ENCODE results near the gene CMAS. TPM values are rescaled to one million over a fixed set of nuclear protein-coding genes. Genes with fewer than 3 reads are reported as not detected.

The CMAS gene
- total and polyA plus RNA-seq, 4 donors: 26.0 to 62.1 (median 38.3) TPM

DNA sequence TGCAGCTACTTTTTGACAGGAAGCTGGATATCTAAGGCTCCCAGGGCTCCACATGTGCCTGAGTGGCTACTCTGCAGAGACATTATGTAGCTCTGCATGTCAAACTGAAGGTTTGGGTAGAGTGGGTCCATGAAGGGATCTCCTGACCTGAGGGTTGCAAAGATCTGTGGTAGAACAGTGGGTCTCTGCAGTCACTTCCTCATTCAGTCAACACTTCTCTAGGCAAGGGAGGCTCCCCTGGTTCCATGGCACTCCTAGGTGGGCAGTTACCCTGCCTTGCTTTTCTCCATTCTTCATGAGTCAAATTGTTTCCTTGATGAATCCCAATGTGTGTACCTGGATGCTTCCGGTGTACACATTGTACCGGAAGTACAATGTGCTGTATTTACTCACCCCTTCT, 57.4 kb downstream of the CMAS start:
- no peak overlapping the region for H3K4me3 ChIP-seq (ENCODE audit: low read depth in 1 of 3, low read length in 3 of 3)
- peaks cover 0 to 3% (median 0%) of the 10 kb centered on the region in 4 donors for H3K9me3 ChIP-seq (ENCODE audit: control insufficient read depth in 4 of 4, low read length in 3 of 4)
- no peak overlapping the region for H3K9ac ChIP-seq (ENCODE audit: low read depth in 1 of 2, low read length in 2 of 2)
- H3K36me3 ChIP-seq (ENCODE audit: control insufficient read depth in 4 of 4, insufficient read depth in 3 of 4, low read depth in 1 of 4, low read length in 3 of 4): no peaks in the 10 kb centered on the region
- H3K27me3 ChIP-seq (ENCODE audit: control insufficient read depth in 4 of 4, insufficient read depth in 4 of 4, low read length in 3 of 4): no peaks in the 10 kb centered on the region
- 89% methylated on average over 2 of the region's 2 CpGs for WGBS
- TF ChIP-seq, protein P1, sequence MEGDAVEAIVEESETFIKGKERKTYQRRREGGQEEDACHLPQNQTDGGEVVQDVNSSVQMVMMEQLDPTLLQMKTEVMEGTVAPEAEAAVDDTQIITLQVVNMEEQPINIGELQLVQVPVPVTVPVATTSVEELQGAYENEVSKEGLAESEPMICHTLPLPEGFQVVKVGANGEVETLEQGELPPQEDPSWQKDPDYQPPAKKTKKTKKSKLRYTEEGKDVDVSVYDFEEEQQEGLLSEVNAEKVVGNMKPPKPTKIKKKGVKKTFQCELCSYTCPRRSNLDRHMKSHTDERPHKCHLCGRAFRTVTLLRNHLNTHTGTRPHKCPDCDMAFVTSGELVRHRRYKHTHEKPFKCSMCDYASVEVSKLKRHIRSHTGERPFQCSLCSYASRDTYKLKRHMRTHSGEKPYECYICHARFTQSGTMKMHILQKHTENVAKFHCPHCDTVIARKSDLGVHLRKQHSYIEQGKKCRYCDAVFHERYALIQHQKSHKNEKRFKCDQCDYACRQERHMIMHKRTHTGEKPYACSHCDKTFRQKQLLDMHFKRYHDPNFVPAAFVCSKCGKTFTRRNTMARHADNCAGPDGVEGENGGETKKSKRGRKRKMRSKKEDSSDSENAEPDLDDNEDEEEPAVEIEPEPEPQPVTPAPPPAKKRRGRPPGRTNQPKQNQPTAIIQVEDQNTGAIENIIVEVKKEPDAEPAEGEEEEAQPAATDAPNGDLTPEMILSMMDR (IDR thresholded peaks at IDR 0.05; ENCODE audit: low read depth, low read length, missing input control): no peak
- TF ChIP-seq RXRA (IDR thresholded peaks at IDR 0.05) (no peak), EGR1 (IDR thresholded peaks at IDR 0.05; ENCODE audit: low read depth in 2 of 2) (no peak), FOXA2 (IDR thresholded peaks at IDR 0.05) (no peak), HNF4G (IDR thresholded peaks at IDR 0.05) (no peak), TAF1 (conservative IDR thresholded peaks at IDR 0.05) (no peak), GABPA (IDR thresholded peaks at IDR 0.05 in 1 of 2, conservative IDR thresholded peaks at IDR 0.05 in 1 of 2) (no peak), HNF4A (conservative IDR thresholded peaks at IDR 0.05) (no peak)
- TF ChIP-seq, protein P2, sequence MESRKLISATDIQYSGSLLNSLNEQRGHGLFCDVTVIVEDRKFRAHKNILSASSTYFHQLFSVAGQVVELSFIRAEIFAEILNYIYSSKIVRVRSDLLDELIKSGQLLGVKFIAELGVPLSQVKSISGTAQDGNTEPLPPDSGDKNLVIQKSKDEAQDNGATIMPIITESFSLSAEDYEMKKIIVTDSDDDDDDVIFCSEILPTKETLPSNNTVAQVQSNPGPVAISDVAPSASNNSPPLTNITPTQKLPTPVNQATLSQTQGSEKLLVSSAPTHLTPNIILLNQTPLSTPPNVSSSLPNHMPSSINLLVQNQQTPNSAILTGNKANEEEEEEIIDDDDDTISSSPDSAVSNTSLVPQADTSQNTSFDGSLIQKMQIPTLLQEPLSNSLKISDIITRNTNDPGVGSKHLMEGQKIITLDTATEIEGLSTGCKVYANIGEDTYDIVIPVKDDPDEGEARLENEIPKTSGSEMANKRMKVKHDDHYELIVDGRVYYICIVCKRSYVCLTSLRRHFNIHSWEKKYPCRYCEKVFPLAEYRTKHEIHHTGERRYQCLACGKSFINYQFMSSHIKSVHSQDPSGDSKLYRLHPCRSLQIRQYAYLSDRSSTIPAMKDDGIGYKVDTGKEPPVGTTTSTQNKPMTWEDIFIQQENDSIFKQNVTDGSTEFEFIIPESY (IDR thresholded peaks at IDR 0.05): no peak
- TF ChIP-seq, protein P3, sequence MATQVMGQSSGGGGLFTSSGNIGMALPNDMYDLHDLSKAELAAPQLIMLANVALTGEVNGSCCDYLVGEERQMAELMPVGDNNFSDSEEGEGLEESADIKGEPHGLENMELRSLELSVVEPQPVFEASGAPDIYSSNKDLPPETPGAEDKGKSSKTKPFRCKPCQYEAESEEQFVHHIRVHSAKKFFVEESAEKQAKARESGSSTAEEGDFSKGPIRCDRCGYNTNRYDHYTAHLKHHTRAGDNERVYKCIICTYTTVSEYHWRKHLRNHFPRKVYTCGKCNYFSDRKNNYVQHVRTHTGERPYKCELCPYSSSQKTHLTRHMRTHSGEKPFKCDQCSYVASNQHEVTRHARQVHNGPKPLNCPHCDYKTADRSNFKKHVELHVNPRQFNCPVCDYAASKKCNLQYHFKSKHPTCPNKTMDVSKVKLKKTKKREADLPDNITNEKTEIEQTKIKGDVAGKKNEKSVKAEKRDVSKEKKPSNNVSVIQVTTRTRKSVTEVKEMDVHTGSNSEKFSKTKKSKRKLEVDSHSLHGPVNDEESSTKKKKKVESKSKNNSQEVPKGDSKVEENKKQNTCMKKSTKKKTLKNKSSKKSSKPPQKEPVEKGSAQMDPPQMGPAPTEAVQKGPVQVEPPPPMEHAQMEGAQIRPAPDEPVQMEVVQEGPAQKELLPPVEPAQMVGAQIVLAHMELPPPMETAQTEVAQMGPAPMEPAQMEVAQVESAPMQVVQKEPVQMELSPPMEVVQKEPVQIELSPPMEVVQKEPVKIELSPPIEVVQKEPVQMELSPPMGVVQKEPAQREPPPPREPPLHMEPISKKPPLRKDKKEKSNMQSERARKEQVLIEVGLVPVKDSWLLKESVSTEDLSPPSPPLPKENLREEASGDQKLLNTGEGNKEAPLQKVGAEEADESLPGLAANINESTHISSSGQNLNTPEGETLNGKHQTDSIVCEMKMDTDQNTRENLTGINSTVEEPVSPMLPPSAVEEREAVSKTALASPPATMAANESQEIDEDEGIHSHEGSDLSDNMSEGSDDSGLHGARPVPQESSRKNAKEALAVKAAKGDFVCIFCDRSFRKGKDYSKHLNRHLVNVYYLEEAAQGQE (IDR thresholded peaks at IDR 0.05): no peak
- no peaks in the 10 kb centered on the region for H3K4me1 ChIP-seq (ENCODE audit: control insufficient read depth in 4 of 4, insufficient read depth in 4 of 4, low read length in 3 of 4)
- DNase-seq (ENCODE audit: low spot score): no peak
- no peak overlapping the region for H3K27ac ChIP-seq (ENCODE audit: low read depth in 1 of 2, low read length in 2 of 2)

DNA sequence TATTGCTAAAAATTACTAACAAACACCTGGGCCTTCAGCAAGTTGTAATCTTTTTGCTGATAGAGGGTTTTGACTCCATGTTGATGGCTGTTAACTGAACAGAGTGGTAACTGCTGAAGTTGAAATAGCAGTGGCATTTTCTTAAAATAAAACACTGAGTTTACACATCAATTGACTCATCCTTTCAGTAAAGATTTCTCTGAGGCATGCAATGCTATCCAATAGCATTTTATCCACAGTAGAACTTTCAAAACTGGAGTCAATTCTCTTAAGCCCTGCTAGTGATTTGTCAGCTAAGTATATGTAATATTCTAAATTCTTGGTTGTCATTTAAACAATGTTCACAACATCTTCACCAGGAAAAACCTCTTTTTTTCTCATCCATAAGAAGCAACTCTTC, 59.5 kb downstream of the CMAS start:
- no peak for TF ChIP-seq JUND (IDR thresholded peaks at IDR 0.05)
- Histone ChIP-seq H3K4me1 (ENCODE audit: control insufficient read depth in 4 of 4, insufficient read depth in 4 of 4, low read length in 3 of 4) (no peaks in the 10 kb centered on the region), H3K4me3 (ENCODE audit: low read depth in 1 of 3, low read length in 3 of 3) (no peak overlapping the region), H3K9me3 (ENCODE audit: control insufficient read depth in 4 of 4, low read length in 3 of 4) (peaks cover 0 to 3% (median 0%) of the 10 kb centered on the region in 4 donors), H3K36me3 (ENCODE audit: control insufficient read depth in 4 of 4, insufficient read depth in 3 of 4, low read depth in 1 of 4, low read length in 3 of 4) (no peaks in the 10 kb centered on the region), H3K27me3 (ENCODE audit: control insufficient read depth in 4 of 4, insufficient read depth in 4 of 4, low read length in 3 of 4) (no peaks in the 10 kb centered on the region), H3K9ac (ENCODE audit: low read depth in 1 of 2, low read length in 2 of 2) (no peak overlapping the region), H3K27ac (ENCODE audit: low read depth in 1 of 2, low read length in 2 of 2) (no peak overlapping the region)
- no peak for DNase-seq (ENCODE audit: low spot score)

All from liver (tissue), 9 donors.